Vagina (tissue), 2 donors: ENCODE results near the gene FCN1. TPM values are rescaled to one million over a fixed set of nuclear protein-coding genes. Genes with fewer than 3 reads are reported as not detected.

ENCODE experiments used
- DNase-seq, 2 donors: peaks; one replicate each; pipeline ENCODE4 v3.0.0-alpha.2; 2017; ENCODE audit errors: extremely low spot score in 2 of 2
- H3K27ac ChIP-seq: fragments of 200-600 bp; sonication (generic); one replicate; pipeline ENCODE4 v1.5.1; 2019
- H3K27me3 ChIP-seq: fragments of 200-600 bp; sonication (generic); one replicate; pipeline ENCODE4 v1.5.1; 2019
- H3K36me3 ChIP-seq, 2 donors: fragments of 200-600 bp; sonication (generic); one replicate each; pipeline ENCODE4 v1.5.1; 2017 to 2019
- H3K4me1 ChIP-seq: fragments of 200-600 bp; sonication (generic); one replicate; pipeline ENCODE4 v1.5.1; 2019
- H3K4me3 ChIP-seq, 2 donors: fragments of 200-600 bp; sonication (generic); 1 replicate in 1 of 2; 2 replicates in 1 of 2; pipeline ENCODE4 v1.5.1; 2016 to 2019
- H3K9me3 ChIP-seq: fragments of 200-600 bp; sonication (generic); one replicate; pipeline ENCODE4 v1.5.1; 2019
- POLR2A ChIP-seq, 2 donors: fragments of 450-650 bp; IDR thresholded peaks; one replicate each; pipeline ENCODE4 v1.6.1; 2017; ENCODE audit warnings: antibody characterized with exemption in 2 of 2, mild to moderate bottlenecking in 2 of 2, moderate library complexity in 2 of 2
- POLR2AphosphoS5 ChIP-seq, 2 donors: sonication (generic); formaldehyde crosslinking; IDR thresholded peaks; one replicate each; pipeline ENCODE4 v1.9.0; 2017; ENCODE audit warnings: antibody characterized with exemption in 2 of 2, mild to moderate bottlenecking in 2 of 2, low read depth in 1 of 2; ENCODE audit not compliant: insufficient read depth in 1 of 2
- intact Hi-C: fragments of 100-400 bp; cut with DNase I; formaldehyde crosslinking; loops from one replicate; pipeline ENCODE4 v1.15.1; 2023
- total RNA-seq: library from RNA; depleted of rRNA; stranded (reverse); fragments of >200 nt; gene quantifications from one replicate; pipeline ENCODE4 v1.2.3, GENCODE V29; 2016
- TF ChIP-seq, protein P1 (sequence below), 3 experiments: fragments of 450-650 bp in 2 of 3; fragments of 200-600 bp in 1 of 3; sonication (generic) in 1 of 3; IDR thresholded peaks; one replicate each; pipeline ENCODE4 v1.5.1; 2017 to 2019; ENCODE audit warnings: antibody characterized with exemption in 3 of 3, mild to moderate bottlenecking in 2 of 3, moderate library complexity in 2 of 3

Gene FCN1
- total RNA-seq, 1 donor from 2014 or later: 1.7 TPM

DNA sequence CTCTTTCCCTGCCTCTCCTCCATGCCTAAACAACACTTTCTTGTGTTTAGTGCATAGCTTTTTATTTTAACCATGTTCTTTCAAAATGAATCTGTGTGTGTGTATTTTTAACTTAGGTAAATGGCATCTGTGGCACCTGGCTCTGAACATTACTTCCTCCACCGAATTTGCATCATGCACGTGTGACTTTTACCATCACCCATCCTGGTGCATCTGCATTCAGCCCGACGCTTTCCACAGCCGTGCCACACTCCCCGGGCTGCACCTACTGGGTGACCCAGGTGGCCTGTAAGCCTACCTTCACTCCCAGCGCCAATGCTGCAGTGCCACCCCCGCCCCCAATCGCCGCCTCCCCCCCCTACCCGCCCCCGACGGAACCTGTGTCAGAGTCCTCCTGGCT is 12.7 kb upstream of the FCN1 start:
- H3K36me3 ChIP-seq: no peaks in the 10 kb centered on the region
- H3K4me1 ChIP-seq: no peaks in the 10 kb centered on the region
- H3K9me3 ChIP-seq: no peaks in the 10 kb centered on the region
- intact Hi-C loops: no loop called here
- TF ChIP-seq POLR2AphosphoS5 (IDR thresholded peaks at IDR 0.05; ENCODE audit: insufficient read depth in 1 of 2, low read depth in 1 of 2) (no peak), POLR2A (IDR thresholded peaks at IDR 0.05) (no peak)
- TF ChIP-seq, protein P1, sequence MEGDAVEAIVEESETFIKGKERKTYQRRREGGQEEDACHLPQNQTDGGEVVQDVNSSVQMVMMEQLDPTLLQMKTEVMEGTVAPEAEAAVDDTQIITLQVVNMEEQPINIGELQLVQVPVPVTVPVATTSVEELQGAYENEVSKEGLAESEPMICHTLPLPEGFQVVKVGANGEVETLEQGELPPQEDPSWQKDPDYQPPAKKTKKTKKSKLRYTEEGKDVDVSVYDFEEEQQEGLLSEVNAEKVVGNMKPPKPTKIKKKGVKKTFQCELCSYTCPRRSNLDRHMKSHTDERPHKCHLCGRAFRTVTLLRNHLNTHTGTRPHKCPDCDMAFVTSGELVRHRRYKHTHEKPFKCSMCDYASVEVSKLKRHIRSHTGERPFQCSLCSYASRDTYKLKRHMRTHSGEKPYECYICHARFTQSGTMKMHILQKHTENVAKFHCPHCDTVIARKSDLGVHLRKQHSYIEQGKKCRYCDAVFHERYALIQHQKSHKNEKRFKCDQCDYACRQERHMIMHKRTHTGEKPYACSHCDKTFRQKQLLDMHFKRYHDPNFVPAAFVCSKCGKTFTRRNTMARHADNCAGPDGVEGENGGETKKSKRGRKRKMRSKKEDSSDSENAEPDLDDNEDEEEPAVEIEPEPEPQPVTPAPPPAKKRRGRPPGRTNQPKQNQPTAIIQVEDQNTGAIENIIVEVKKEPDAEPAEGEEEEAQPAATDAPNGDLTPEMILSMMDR (IDR thresholded peaks at IDR 0.05): no peak
- H3K27me3 ChIP-seq: no peaks in the 10 kb centered on the region
- no peak overlapping the region for H3K27ac ChIP-seq
- DNase-seq: no peak
- no peak overlapping the region for H3K4me3 ChIP-seq

DNA sequence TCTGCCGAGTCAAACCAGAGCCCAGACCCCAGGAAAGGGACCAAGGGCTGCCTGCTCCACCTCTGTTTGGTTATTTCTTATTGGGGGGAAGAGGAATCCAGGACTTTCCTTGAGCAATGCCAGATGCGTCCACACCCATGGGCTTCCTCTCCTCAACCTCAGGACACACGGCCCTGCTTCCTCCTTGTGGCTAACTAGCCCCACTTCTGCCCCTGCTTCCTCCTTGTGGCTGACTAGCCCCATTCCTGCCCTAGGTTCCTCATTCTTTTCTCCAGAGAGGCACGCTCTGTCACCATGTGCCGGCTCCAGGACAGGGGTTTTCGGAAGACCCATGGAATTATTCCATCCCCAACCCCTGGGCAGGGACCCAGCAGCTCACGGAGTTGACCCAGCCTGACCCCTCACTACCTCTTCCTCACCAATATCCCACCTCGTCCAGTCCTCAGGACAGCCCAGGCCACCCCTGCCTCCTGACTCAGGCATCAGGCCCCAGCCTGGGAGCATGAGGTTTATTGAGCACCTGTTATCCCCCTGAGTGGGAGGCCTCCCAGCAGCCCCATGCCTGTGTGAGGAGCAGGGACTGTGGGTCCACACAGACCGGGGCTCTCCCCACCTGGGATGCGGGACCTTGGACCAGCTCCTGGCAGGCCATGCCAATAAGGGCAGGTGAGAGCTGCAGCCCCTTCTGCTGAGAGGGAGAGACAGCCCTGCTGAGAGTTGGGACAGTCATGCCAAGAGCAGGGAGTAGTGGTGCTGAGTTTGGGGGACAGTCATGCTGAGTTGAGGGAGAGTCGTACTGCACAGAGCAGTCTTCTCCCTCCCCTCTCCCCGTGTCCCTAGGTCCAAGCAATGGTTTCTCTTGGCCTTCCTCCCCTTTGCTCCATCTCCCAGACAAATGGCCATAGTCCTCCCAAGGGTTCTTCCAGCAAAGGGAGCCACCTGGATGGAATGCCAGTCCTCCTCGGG is 11.8 kb upstream of the FCN1 start:
- intact Hi-C loops: no loop called here
- Histone ChIP-seq H3K4me1 (no peaks in the 10 kb centered on the region), H3K27ac (no peak overlapping the region), H3K36me3 (no peaks in the 10 kb centered on the region), H3K4me3 (no peak overlapping the region), H3K9me3 (no peaks in the 10 kb centered on the region), H3K27me3 (no peaks in the 10 kb centered on the region)
- DNase-seq: no peak
- no peak for TF ChIP-seq POLR2A (IDR thresholded peaks at IDR 0.05)
- TF ChIP-seq, protein P1 (IDR thresholded peaks at IDR 0.05): no peak
- no peak for TF ChIP-seq POLR2AphosphoS5 (IDR thresholded peaks at IDR 0.05; ENCODE audit: insufficient read depth in 1 of 2, low read depth in 1 of 2)

DNA sequence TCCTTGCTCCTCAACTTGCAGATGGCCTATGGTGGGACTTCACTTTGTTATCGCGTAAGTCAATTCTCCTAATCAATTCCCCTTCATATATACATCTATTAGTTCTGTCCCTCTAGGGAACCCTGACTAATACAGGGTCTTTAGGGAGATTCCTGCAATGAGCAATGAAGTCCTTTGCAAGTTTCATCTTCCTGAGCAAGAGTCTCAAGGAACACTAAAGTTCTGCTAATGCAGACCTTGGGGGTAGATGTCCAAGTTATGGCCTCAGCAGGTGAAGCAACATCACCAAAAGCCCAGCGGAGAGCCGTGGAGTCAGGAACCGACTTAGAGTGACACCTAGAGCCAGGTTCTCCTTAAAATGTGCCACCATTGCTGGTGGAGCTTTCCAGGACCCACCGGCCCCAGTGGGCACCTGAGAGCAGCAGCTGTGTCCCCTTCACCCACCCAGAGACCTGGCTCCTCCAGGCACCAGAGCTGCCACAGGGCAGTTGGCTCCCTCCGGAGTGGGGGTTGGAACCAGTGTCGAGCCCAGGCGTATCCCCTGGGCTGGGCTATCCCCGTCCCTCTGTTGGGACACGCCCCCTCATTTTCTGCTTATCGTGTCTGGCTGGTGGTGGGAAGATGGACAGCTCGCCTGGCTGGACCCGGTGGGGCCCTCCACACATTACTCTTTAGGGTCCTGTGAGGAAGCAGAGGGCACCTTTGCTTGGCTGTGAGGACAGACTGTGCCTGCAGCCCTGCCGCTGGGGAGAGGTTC is 10.9 kb upstream of the FCN1 start:
- no peak for TF ChIP-seq POLR2A (IDR thresholded peaks at IDR 0.05)
- TF ChIP-seq, protein P1 (IDR thresholded peaks at IDR 0.05): no peak
- no peak for TF ChIP-seq POLR2AphosphoS5 (IDR thresholded peaks at IDR 0.05; ENCODE audit: insufficient read depth in 1 of 2, low read depth in 1 of 2)
- DNase-seq: no peak
- Histone ChIP-seq H3K9me3 (no peaks in the 10 kb centered on the region), H3K27ac (no peak overlapping the region), H3K27me3 (no peaks in the 10 kb centered on the region), H3K4me3 (no peak overlapping the region), H3K36me3 (no peaks in the 10 kb centered on the region), H3K4me1 (no peaks in the 10 kb centered on the region)
- intact Hi-C loops: no loop called here

DNA sequence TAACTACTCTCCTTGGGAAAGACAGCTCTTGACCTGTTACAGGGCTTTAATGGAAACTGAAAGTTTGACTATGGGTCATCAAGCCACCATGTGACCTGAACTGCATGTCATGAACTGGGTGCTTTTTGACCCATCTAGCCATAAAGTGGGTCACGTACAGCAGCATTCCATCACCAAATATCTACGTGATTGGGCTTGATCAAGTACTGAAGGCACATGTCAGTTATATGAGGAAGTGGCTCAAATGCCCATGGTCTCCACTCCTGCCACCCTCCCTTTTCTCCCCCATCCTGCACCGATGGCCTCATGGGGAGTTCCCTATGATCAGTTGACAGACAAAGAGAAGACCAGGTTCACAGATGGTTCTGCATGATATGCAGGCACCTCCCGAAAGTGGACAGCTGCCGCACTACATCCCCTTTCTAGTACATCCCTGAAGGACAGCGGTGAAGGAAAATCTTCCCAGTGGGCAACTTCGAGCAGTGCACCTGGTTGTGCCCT is 7.3 kb upstream of the FCN1 start:
- TF ChIP-seq, protein P1 (IDR thresholded peaks at IDR 0.05): no peak
- TF ChIP-seq POLR2A (IDR thresholded peaks at IDR 0.05): no peak
- no peak for TF ChIP-seq POLR2AphosphoS5 (IDR thresholded peaks at IDR 0.05; ENCODE audit: insufficient read depth in 1 of 2, low read depth in 1 of 2)
- intact Hi-C loops: no loop called here

More for the DNA sequence above, 7.3 kb upstream of the FCN1 start:
- DNase-seq: no peak
- no peaks in the 10 kb centered on the region for H3K4me1 ChIP-seq
- H3K4me3 ChIP-seq: no peak overlapping the region
- H3K27ac ChIP-seq: no peak overlapping the region
- no peaks in the 10 kb centered on the region for H3K27me3 ChIP-seq
- H3K36me3 ChIP-seq: no peaks in the 10 kb centered on the region
- H3K9me3 ChIP-seq: no peaks in the 10 kb centered on the region
